GM18867 (cell line): ENCODE results near the gene LBH.
A peak's percentile ranks its signal among the peaks of the same experiment; 100 is the strongest.

Source experiments
- ATAC-seq: cut with Tn5 transposase; IDR thresholded peaks from one replicate; pipeline ENCODE4 v1.9.1; 2021; ENCODE audit warnings: mild to moderate bottlenecking, moderate library complexity; ENCODE audit not compliant: unreplicated experiment

The LBH gene

DNA sequence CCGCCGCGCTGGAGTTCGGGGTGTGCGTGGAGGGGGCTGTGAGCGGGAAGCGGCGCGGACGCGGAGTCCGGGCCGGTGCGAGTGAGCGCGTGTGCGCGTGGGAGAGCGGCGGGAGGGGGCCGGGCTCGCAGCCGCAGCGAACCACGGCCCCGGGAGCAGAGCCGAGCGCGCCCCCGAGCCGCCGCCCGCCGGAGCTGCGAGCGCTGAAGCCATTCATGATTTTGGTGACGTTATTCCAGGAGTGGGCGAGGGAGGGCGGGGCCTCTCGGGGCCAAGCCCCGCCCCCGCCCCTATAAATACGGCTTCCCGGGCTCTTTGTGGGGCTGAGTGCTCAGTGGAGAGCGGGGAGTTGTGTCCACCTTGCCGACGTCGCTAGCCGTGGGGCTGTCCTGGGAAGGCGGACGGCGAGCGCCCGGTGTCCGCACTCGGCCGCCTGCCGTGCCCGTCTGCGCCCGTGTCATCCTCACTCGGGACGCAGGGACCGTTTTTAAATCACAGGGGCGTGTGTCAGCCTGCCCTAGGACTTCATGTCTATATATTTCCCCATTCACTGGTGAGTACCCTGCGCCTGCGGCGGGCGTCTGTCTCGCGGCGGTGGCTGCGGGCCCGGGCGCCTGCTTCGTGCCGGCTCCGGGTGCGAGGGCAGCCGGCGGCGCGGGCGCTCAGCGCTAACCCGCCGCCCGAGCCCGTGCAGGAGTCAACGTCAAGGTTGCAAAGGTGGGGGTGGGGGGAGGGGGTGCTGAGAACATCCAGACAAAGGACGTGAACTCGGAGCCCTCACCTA is at the start of gene LBH:
TSS of gene LBH (plus strand) at position 323 of the 784 bp plus-strand sequence. CDS start at position 528, 205 bp downstream.
- ATAC-seq = peak; percentile 49

- ATAC-seq = no peak
Measured at GRCh38 chr2:30184035-30184434, 47.3 kb upstream of the LBH start.

DNA sequence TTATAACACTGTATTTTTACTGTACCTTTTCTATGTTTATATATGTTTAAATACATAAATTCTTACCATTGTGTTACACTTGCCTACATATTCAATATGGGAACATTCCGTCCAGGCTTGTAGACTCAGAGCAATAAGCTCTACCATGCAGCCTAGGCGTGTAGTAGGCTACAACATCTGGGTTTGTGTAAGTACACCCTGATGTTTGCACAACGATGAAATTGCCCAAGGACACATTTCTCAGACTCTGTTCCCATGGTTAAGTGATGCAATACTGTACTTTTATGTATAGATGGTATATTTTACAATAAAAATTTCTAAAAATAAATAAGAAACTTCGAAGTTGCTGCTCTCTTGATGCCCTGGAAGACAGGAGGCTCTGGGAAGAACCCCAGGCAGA is 46.2 kb upstream of the LBH start:
- no peak for ATAC-seq

GRCh38 chr2:30188292-30188691 is 43.0 kb upstream of the LBH start:
- no peak for ATAC-seq

DNA sequence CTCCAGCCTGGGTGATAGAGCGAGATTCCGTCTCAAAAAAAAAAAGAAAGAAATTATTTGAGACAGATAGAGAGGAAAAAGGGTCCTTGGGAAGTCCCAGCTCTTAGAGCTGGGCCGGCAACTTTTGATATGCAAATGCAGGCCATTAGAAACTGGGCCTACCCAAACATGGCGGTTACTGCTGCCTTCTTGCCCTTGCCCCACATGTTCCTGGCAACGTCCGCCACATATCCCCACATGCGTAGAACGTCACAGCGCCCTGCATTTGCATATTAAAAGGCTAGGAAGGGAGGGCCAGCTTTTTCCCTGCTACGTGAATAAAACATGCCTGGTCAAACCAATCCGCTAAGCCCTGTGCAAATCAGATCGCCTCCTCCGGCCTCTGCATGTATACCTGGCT is 40.7 kb upstream of the LBH start:
- no peak for ATAC-seq

DNA sequence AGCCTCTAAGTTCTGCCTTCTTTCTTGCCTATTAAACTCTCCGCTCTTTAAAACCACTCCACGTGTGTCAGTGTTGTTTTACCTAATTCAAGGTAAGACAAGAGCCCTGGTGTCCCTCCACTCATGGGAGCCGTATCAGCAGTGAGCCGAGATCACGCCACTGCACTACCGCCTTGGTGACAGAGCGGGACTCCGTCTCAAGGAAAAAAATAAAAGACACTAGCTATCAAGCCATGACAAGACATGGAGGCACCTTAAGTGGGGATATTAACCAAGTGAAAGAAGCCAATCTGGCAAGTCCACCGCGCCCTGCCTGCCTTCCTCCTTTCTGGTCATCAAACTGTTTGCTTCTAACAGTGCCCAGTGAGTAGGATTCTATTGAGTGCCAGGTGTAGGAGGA is 40.2 kb upstream of the LBH start:
- no peak for ATAC-seq

DNA sequence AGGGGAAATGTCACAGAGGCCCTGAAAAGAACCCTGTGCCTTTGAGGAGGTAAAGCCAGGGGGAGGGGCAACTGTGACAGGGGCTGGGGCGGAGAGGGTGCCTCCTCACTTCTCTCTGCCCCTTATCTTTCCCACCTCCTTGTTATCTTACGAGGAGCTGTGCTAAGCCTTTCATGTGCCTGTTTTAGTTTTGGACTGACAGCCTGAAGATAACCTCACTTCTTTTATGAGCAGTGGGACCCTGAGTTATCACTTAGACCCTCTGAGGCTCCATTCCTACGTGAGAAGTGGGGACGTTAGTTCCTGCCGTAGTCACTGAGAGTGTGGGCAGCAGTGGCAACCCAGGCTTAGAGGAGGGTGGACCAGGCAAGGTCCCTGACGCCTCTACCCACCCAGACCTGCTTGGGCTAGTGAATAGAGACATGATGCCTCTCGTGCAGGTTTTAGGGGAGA is 39.5 kb upstream of the LBH start:
- no peak for ATAC-seq

GRCh38 chr2:30192314-30192713 is 39.0 kb upstream of the LBH start:
- no peak for ATAC-seq

DNA sequence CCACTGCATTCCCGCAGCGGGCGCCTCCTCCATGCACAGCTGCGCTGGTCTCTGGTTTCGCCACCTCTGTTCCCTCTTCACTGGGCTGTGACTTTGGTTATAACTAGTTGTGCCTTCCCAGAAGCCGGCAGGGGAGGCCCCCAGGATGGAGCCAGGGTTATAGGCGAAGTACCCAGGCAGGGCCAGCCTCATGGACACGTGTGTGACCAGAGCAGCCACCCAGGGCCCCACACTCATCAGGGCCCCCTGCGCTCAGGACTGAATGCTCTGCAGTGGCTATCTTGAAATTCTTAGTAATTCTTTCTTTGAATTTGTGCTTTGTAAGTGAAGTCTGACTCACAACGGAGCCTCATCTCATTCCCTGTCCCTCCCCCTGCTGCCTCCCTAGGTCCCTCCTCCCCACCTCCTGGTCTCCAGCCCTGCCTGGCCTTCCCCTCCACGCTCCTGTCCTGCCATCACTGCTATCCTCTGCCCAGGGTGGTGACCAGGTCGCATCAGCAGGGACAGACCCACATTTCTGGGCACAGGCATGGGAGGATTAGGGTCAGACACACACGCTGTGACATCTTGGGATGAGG is 38.1 kb upstream of the LBH start:
- no peak for ATAC-seq

GRCh38 chr2:30194421-30194820 is 36.9 kb upstream of the LBH start:
- ATAC-seq = no peak

- ATAC-seq = no peak
Measured at GRCh38 chr2:30195016-30195415, 36.3 kb upstream of the LBH start.

DNA sequence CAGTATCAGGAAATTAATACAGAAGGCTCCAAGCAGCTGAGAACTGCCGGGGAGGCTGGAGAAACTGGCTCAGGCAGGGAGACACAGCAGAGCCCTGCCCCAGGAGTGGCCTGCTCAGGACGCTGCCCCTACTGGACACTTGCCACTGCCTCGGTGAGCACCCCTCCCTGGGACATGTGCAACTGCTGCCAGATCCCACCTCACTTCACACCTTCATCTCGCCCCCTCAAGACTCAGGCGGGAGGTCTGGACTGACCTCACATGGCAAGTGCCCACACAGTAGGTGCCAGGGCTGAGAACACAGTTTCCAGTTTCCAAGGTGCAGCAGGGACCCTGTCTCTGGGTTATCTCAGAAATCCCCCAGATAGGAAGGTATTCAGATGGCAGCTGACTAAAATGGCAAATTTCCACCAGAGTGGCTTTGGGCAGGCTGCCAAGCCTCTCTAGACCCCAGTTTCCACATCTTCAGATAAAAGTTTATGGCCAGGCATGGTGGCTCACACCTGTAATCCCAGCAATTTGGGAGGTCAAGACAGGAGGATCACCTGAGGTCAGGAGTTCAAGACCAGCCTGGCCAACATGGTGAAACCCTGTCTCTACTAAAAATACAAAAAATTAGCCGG is 33.7 kb upstream of the LBH start:
- no peak for ATAC-seq

GRCh38 chr2:30201990-30202389 is 29.3 kb upstream of the LBH start:
- no peak for ATAC-seq

DNA sequence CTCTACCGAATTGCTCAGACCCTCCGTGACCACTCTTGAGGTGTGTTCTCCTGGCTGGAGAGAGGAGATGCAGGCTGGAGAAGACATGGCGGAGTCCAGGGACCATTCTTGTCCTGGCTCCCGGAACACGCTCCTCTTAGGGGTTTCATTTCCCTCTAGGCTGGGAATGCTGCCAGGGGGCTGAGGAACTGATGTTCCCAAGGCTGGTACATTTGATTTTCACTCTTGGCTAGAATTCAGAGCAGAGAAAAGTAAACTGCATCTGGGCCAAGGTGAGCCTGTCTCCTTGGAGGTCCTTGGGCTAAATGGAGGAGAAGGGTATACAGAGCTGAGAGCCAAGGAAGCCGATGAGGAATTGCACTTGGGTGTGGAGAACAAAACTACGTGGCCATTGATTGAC is 28.2 kb upstream of the LBH start:
- ATAC-seq = no peak

- ATAC-seq = no peak
Measured at GRCh38 chr2:30204281-30204680, 27.1 kb upstream of the LBH start.

GRCh38 chr2:30205456-30205855 is 25.9 kb upstream of the LBH start:
- ATAC-seq = no peak

DNA sequence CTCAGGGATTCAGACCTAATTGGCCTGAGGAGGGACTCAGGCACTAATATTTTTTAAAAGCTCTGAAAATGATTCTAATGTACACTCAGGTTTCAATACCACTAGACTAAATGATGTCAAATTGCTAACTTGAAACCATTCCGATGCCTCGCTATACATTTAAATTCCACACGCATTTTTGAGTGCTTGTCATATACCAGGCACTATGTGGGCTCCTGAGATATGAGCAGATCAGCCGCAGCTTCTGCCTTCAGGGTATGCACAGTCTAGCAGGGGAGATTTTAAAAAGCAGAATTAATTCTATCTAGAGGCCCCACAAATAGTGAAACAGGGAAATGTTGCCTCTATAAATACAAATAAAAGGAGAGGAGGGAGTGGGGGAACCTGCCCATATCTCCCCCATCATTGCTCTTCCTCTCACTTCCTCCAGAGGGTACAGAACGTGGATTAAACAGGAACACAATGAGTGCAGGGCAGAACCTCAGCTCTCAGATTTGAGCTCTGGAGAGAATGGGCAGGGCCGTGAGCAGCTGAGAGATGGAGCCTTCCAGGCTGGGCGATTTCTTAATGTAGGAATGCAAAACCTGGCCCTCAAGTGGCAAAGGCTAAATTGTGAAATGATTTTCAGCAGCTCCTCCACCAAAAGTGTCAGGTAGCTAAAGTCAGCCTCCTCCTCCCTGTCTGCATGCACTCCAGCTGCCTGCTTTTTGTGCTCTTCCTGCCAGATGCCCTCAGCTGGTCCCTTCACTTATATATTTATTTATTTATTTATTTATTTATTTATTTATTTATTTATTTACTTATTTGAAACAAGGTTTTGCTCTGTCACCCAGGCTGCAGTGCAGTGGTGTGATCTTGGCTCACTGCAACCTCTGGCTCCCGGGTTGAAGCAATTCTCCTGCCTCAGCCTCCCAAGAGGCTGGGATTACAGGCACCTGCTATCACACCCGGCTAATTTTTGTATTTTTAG is 24.6 kb upstream of the LBH start:
- ATAC-seq = no peak

DNA sequence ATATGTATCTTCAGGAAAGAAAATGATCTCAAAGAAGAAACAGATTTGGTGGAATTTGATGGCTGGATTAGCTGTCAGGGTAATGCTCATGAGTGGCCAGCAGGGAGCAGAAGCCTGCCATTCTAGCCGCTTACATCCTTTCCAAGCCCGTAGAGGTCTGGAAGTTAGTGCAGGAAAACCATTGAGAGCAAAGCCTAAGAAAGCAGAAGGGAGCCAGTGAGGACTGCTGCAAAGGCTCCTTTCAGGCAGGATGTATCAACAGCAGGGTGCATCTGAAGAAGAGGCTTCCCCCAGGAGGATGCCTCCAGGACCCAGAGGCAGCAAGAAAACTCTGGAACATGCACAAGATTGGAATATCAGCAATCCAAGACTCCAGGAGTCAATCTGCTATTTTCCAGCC is 22.9 kb upstream of the LBH start:
- ATAC-seq = no peak

DNA sequence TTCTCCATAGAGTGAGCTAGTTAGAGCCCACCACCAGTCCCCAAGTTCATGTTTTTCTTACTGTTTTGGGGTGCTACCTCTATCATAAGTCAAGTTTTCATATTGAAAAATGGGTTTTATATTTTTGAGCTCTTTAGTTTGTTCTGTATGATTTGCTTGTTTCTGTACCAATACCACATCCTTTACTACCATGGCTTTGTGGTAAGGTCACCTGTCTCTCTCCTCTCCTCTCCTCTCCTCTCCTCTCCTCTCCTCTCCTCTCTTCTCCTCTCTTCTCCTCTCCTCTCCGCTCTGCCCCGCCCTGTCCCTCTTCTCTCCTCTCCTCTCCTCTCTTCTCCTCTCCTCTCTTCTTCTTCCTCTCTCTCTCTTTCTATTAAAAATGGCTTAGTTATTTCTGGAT is 22.1 kb upstream of the LBH start:
- no peak for ATAC-seq

GRCh38 chr2:30213326-30213725 is 18.0 kb upstream of the LBH start:
- ATAC-seq = no peak

GRCh38 chr2:30213907-30214463 is 17.3 kb upstream of the LBH start:
- no peak for ATAC-seq
